HG03439 (cell line): Measurements from ENCODE around the gene CARD11.
"Not testable (repeated sequence)": the region's sequence is repeated elsewhere in the genome, so short reads cannot be mapped to it uniquely, and the experiment has no call there.

Experiments
- ATAC-seq: cut with Tn5 transposase; IDR thresholded peaks from one replicate; pipeline ENCODE4 v1.9.1; 2021; ENCODE audit warnings: mild to moderate bottlenecking, moderate library complexity; ENCODE audit not compliant: unreplicated experiment

Gene CARD11

GRCh38 chr7:2928613-2929311 lies 114.9 kb downstream of the CARD11 start:
- no peak for ATAC-seq

- no peak for ATAC-seq
These were observed 115.4 kb downstream of the CARD11 start for GRCh38 chr7:2928256-2928612.

- ATAC-seq, result no peak
These were observed 116.1 kb downstream of the CARD11 start for GRCh38 chr7:2927592-2927991.

GRCh38 chr7:2926896-2927405 lies 116.7 kb downstream of the CARD11 start:
- ATAC-seq, result no peak

DNA sequence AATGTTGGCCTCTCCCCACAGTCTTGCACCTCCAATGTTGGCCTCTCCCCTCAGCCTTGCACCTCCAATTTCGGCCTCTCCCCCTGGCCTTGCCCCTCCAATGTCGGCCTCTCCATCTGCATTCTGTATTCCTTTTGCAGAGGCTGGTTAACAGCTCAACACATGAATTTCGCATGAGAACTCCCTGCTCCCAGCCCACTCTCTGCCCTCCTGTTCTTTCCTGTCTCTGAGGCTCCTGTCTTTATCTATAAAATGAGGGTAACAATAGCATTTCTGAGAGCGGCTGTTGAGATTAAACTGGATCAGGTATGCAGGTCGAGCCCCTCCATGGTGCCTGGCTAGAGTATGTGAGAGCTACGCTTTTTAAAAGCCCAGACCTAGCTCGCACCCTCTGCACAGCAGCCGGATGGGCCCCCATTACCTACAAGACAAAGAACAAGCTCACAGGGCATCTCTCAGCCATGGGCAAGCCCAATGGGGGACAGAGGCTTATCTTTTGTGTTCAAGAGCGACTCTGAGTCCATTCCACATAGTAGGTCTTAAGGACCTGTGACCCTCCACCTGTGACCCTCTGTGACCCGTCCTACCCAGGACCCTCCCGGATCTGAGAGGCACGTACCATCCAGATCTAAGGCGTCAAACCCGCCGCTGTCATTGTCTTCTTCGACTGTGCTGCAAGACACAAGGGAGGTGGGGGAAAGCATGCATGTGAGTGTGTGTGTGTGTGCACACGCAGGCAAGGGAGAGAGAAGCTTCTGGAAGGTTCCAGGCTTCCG lies 117.4 kb downstream of the CARD11 start:
- no peak for ATAC-seq

DNA sequence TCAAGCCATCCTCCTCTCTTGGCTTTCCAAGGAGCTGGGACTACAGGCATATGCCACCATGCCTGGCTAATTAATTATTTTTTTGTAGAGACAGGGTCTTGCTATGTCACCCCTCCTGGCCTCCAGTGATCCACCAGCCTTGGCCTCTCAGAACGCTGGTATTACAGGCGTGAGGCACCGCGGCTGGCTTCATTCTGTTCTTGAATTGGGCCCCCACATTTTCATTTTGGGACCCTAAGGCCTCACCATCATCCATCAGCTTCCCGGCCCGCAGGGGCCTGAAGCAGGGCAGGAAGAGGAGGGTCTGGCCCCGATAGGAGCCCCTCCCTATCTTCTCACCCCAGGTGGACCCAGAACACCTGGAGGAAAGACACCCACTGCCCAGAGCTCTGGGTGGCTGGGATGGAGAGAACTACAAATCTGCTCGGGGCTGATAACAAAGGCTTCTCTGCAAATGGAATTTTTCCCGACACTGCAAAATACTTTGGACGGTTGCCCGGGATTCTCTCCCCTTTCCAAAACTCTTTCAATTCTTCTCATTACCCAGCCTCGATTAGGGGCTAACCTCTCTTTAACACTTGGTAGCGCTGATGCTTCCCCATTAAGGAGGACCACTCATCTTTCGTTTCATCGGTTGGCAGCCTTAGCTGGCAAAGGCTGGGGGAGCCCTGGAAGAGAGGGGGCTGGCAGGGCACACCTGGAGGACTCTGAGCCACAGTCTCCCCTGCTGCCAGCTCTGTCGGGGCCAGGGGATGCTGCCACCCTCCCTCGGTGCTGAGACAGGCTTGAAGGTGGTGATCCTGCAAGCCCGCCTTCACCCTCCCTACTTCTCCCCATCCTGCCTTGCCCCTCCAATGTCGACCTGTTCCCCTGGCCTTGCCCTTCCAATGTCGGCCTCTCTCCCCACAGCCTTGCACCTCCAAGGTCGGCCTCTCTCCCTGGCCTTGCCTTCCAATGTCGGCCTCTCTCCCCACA lies 118.5 kb downstream of the CARD11 start:
- ATAC-seq, result no peak

- ATAC-seq, result no peak
These were observed 119.6 kb downstream of the CARD11 start for GRCh38 chr7:2923886-2924574.

- no peak for ATAC-seq
These were observed 120.3 kb downstream of the CARD11 start for GRCh38 chr7:2923291-2923781.

DNA sequence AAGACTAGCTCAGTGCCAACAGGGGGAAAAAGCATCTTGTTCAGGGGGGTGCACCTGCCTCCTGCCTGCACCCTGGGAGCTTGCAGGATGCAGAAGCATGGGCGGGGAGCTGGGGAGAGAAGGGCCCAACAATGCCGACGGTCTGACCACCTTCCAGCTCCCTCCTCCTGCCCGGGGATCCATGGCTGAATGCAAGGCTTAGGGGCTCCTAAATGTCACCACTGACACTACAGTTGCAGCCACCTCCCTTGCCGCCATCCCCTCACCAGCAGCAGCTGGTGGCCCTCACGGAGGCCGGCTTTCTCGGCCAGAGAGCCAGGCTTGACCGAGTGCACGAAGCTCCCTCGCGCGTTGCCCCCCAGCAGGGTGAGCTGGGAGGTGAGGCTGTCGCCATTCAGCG lies 120.8 kb downstream of the CARD11 start:
- no peak for ATAC-seq

DNA sequence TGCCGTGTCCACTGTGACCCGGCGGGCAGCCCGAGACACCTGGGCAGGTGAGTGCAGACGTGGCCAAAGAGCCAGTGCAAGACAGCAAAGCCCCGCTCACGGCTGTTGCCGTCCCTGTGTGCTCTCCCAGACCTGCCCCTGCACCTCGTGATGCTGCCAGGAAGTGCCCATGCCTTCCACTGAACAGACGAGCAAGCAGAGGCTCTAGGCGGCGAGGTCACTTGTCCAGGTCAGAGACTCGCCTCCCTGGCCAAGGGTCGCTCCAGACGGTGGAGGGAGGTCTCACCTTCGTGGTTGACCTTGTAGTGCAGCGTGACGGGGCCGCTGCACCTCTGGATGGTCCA lies 121.3 kb downstream of the CARD11 start:
- no peak for ATAC-seq

GRCh38 chr7:2921653-2922347 lies 121.9 kb downstream of the CARD11 start:
- no peak for ATAC-seq

- no peak for ATAC-seq
These were observed 122.6 kb downstream of the CARD11 start for GRCh38 chr7:2920956-2921652.

DNA sequence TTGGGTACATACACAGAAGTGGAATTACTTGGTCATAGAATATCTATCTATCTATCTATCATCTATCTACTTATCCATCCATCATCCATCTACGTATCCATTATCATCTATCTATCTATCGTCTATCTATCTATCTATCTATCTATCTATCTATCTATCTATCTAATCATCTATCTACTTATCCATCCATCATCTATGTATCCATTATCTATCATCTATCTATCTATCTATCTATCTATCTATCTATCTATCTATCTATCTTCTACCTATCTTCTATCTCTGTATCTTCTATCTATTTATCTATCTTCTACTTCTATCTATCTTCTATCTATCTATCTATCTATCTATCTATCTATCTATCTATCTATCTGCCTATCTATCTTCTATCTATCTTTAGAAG lies 123.2 kb downstream of the CARD11 start:
- ATAC-seq, result not testable (repeated sequence)

DNA sequence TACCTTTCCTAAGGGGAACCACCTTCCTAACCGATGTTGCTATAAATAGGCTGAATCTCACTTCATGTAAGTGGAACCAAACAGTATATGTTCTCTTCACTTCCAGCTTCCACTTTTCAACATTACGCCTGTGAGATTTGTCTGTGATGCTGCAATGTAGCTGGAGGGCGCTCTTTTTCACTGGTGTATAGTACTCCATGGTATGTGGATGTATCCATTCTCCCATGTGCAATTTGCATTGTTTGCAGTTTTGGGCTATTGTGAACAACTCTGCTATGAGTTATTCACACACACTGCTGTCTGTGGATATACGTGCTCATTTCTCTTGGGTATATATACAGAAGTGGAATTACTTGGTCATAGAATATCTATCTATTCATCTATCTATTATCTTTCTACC lies 123.6 kb downstream of the CARD11 start:
- ATAC-seq, result no peak

GRCh38 chr7:2919256-2919655 lies 124.4 kb downstream of the CARD11 start:
- ATAC-seq, result no peak

GRCh38 chr7:2918406-2918805 lies 125.3 kb downstream of the CARD11 start:
- ATAC-seq, result no peak

- no peak for ATAC-seq
These were observed 128.6 kb downstream of the CARD11 start for GRCh38 chr7:2915023-2915422.

GRCh38 chr7:2913760-2914387 lies 129.8 kb downstream of the CARD11 start:
- ATAC-seq, result no peak
